ENCODE results near the gene CRB1. TPM values are rescaled to one million over a fixed set of nuclear protein-coding genes. Genes with fewer than 3 reads are reported as not detected.

Gene CRB1
- total RNA-seq, 1 donor from 2014 or later: not detected

DNA sequence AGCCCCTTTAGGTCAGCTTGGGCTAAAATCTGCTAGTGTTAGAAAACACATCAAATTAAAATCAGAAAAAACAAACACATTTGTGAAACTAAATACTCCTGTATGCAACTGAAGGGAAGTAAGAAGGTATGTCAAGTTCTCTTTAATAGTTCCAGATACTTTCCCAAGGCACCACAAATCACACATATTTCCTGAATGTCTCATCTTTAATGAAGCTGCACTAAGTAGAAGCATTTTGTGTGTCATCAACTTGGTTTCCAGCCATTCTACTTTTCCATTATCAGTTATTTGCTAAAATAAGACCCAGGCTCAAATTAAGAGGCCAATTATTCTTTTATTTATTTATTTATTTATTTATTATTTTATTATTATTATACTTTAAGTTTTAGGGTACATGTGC lies 34.7 kb downstream of the CRB1 start:
- DNase-seq (ENCODE audit: extremely low read depth, low read depth, low spot score): no peak

DNA sequence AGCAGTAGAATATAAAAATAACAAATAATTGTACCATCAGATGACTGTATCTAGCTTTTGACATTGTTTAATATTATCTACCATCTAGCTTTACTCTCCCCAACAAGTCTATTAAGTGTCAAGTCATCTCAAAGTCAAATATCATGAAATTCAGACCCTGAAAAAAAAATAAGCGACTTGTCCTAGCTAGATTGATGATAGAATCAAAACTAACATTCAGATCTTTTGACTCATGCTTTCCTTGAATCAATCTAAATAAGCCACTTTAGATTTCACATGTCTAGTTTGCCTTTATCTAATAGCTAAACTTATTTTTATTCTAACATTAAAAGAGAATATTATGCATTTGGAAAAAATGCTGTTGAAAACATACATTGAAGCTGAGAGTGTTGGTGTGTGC lies 35.4 kb downstream of the CRB1 start:
- DNase-seq (ENCODE audit: extremely low read depth, low read depth, low spot score): no peak

DNA sequence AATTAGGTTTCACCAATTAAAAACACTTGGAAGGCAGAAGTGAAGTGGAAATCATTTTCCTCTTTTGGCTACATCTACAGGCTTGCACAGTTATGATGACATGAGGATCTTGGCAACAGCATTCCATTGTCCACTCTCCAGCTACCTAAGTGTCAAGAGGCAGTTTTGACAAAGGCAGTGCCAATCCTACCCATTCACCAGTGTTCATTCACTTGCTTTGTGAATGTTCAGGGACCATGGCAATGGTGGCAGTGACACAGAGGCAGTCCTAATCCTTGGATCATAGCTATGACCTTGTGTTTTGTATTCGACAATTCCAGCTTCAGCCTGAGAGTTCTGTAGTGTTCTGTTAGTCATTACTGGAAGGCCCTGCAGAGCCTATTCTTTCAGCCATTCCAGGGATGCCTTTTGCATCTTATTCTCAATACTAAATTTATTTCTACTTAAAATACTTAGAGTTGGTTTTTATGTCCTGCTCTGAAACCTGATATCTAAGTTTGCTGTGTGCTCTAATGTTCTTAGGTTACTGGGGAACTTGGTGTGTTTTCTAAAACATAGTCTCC lies 36.7 kb downstream of the CRB1 start:
- DNase-seq (ENCODE audit: extremely low read depth, low read depth, low spot score): no peak

DNA sequence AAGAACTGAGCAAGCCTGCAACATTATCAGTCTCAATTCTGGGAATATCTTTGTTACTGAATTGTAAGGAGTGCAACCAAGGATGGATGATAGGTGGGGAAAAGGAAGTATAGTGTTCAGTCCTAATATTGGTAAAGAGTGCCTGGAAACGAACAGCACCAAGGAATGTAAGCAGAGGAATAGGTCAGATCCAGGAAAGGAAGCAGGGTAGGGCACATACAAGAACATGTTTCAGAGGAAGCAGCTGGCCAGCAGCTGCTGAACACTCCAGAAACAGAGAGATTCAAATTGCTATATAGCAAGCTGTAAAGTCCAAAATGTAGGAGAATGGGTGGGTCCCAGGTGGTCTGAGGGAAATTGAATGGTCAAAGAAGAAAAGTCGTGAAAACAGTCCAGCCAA lies 37.9 kb downstream of the CRB1 start:
- no peak for DNase-seq (ENCODE audit: extremely low read depth, low read depth, low spot score)

DNA sequence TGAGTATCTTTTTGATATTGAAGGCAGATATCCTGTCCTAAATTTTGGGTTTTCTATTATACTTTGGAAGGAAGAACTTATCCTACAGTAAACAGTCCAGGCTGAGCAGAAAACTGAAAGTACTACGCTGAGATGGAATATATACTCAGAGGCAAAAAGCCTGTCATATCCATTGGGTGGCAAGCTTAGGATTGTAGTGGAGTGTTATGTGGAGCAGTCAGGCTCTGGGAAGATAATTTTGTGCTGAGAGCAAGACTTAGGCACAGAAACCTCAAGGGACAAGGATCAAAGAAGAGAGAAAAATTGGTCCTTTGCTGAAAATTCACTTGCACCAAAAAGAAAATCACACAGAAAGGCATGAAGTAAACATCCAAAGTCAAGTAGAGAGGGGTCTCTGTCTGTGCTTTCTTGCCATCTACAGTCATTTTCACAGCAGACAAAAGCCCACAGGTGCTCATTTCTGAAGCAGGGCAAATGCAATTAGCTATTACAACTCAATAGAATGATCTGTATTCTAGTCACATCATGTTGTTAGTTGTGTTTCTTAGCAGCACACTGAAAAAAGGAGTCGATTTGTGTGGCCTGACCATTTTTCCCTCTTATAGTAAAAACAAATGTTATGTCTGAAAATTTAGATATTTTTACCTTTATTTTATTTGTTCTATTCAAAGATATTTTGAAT lies 38.5 kb downstream of the CRB1 start:
- no peak for DNase-seq (ENCODE audit: extremely low read depth, low read depth, low spot score)

DNA sequence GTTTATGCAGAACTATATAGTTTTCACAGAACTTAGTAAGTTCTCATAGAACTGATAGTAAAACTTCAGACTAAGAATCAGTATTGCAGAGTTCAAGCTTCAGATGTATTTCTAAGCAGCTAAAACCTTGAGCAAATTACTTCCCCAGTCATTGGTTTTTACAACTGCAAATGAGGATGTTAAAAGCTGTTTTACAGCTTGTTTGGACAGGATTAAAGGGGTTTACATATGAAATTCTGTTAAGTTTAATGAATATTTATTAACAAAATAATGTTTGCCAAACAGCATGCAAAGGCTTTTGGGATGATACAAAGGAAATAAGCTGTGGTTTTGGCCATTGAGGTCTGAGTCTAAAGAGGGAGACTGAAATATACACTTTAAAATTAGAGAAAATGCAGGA lies 39.1 kb downstream of the CRB1 start:
- no peak for DNase-seq (ENCODE audit: extremely low read depth, low read depth, low spot score)

DNA sequence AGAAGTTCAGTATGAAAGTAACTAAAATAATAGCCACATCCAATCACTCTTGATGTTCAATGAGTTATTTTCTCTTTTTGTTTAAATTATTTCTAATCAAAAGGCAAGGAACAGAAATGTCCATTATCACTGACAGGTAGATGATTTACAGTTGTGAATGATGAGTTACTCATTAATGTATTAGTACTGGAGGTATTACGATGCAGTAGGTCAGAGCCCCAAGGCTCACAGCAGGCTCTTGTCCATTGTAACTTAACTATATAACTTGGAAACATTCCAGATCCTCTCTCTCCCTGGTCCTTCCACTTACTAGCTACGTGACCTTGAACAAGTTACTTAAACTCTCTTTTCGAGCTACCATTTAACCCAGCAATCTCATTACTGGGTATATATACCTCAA lies 39.5 kb downstream of the CRB1 start:
- no peak for DNase-seq (ENCODE audit: extremely low read depth, low read depth, low spot score)

DNA sequence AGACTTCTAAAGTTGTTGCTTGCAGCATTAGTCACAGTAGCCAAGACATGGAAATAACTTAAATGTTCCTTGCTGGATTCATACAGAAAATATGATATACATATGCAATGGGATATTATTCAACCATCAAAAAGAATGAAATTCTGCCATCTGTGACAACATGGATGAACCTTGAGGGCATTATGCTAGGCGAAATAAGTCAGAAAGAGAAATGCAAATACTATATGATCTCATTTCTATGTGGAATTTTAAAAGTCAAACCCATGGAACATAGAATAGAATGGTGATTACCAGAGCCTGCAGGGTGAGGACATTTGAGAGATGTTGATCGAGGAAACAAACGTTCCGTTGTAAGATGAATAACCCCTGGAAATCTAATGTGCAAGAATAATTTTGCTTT lies 43.0 kb downstream of the CRB1 start:
- no peak for DNase-seq (ENCODE audit: extremely low read depth, low read depth, low spot score)

DNA sequence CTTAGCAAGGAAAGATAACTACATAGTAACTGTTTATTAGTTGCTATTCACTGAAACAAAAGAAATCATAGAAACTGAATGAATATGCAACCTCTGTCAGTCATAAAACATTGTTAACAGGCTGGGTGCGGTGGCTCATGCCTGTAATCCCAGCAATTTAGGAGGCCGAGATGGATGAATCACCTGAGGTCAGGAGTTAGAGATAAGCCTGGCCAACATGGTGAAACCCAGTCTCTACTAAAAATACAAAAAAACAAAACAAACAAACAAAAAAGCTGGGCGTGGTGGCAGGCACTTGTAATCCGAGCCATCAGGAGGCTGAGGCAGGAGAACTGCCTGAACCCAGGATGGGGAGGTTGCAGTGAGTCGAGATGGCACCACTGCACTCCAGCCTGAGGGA lies 44.1 kb downstream of the CRB1 start:
- DNase-seq (ENCODE audit: extremely low read depth, low read depth, low spot score): no peak

DNA sequence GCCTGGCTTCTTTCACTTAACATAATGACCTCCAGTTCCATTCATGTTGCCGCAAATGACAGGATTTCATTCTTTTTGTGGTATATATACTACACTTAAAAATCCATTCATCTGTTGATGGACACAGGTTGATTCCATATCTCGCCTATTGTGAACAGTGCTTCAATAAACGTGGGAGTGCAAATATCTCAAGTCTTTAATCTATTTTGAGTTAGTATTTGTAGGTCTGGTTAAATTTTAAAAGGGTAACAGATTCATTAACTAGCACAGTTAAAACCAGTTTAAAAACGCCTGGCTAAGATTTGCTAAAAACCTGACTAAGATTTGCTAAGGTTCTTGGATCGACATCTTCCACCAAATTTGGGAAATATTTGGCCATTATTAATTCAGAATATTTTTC lies 45.7 kb downstream of the CRB1 start:
- no peak for DNase-seq (ENCODE audit: extremely low read depth, low read depth, low spot score)

DNA sequence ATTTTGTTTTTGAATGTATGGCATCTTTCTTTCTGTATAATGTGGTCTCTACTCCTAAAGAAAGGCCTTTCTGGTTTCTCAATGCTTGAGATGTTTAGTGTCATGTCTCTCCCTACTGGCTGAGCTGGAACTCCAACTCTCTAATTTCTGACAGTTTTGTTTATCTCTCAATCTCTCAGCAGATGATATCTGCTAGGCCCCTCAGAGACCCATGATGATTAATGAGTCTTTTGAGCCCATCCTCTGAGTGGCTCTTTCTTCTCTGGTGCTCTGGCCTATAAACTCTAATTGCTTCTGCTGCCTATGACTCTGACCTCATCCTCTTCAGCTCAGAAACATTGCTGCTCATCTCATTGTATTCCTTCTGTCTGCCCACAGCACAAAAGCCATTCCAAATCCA lies 46.6 kb downstream of the CRB1 start:
- DNase-seq (ENCODE audit: extremely low read depth, low read depth, low spot score): no peak

DNA sequence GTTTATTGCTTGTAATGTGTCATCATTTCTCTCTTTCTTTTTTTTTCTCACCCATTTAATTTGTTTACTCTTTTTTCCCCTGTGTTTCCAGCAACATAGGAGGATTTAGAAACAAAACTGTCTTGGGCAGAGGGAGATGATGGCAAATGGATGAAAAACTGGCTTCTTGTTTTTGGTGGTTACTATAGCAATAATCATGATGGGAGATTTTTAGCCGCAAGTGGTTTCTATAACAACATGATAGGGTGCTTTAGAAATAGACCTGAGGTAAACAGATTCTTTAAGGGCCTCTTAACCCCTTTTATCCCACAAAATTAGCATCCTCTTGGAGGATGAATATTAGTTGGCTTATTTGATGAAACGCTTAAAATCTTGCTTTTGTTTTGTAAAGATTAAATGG lies 51.6 kb downstream of the CRB1 start:
- DNase-seq (ENCODE audit: extremely low read depth, low read depth, low spot score): no peak

DNA sequence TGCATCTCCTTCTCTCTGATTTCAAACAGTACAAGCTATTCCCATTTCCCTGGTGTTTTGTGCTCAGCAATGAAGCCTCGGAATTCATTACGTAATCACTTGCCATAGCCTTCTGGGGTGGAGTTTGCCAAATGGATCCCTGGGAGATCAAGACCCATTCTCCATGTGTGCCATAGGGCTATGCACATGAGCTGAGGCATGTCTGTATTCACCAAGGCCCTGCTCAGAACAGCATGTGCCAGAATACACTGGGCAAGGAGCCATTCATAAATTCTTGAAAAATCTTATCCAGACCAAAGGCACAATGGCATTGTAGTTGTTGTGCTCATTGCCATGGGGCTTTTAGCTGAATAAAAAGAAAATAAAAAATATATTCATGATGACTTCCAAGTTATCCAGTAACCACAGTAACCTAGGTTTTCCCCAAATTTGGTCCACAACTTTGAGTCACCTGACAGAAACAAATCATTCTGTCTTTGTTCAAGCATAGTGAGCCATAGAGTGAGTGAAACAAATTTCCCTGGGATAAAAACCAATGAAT lies 53.0 kb downstream of the CRB1 start:
- DNase-seq (ENCODE audit: extremely low read depth, low read depth, low spot score): no peak

DNA sequence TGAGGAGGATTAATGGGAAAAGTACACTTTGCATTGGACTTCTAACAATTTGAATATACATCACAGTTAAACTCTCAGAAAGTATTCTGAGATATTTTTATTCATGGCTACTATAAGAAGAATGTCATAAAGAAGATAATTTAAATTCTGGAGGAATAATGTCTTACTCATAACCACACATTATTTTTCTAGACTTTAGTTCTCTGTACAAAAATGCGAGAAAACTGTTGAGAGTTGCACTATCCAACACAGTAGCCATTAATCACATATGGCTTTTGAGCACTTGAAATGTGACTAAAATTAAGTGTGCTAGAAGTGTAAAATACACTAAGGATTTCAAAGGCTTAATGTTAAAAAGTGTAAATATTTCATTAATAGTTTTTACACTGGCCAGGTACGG lies 53.8 kb downstream of the CRB1 start:
- DNase-seq (ENCODE audit: extremely low read depth, low read depth, low spot score): no peak

DNA sequence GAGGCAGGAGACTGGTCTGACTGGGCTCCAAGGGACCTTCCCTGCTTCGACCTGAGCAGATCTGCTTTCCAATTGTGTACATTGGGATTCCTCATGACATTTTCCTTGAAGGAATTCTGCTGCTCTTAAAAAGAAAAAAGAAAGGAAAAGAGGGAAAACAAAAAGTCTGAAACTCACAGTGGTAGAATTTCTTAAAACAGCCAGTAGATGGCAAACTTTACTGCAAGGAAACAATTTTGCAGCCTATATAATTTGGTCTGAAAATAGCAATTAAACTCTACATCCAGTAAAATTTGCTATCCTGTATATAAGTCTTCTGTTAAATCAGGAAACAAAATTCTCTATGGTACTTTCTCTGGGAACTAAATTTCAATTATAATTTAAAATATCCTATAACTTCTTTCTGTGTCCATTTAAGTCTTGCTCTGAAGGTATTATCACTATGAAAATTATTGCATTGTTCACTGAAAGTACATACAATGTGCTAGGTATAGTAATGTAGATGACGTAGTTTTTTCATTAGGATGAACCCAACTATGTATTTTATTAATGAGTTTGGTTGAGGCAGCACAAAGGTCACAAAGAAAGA lies 59.8 kb downstream of the CRB1 start:
- no peak for DNase-seq (ENCODE audit: extremely low read depth, low read depth, low spot score)

DNA sequence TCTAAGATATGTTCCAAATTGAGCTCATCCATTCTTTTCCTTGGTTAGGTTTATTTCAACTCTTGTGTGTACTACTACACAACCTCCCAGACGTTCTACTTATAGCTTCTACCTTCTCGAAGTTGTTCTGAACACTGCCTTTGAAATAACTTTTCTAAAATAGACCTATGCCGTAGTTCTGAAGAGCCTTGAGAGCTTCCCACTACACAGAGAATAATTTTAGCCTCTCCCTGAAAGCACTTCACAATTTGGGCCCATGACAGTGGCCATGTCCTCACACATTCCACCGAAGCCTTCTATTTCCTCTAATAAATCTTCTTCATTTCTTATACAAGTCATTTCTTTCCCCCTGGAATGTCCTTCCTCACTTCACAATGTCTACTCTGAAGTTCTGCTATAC lies 62.2 kb downstream of the CRB1 start:
- no peak for DNase-seq (ENCODE audit: extremely low read depth, low read depth, low spot score)

DNA sequence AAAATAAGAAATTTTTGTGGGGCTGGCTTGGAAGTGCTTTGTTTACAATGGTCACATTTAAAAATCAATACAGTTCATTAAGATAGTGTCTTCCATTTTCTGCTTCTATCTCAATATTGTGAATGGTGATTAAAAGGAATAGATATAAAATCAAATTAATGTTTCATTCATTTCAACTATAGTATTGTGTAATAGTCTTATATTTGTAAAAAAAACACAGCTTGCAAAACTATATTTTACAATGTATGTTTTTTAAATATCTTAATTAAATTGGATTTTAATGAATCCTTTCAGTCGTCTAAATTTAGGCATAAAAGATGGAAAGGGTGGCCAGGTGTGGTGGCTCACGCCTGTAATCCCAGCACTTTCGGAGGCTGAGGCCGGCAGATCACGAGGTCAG lies 63.5 kb downstream of the CRB1 start:
- no peak for DNase-seq (ENCODE audit: extremely low read depth, low read depth, low spot score)

DNA sequence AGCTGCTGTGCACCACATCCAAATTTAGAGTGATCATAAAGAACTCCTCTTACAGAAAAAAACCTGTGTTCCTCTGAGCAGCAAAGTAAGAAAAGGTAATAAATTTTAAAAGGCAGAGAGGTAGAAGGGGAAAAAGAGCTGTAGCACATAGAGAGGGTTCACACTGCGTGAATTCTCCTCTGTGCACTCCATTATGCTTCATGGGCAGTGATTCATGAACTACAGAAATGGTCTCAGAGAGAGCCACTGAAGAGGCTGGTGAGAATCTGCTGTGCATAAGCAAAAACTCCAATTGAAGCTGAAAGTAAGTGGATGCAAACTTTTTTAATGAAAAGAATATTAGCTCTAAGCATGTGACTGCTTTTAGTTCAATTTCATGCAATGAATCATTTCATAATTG lies 65.0 kb downstream of the CRB1 start:
- no peak for DNase-seq (ENCODE audit: extremely low read depth, low read depth, low spot score)

DNA sequence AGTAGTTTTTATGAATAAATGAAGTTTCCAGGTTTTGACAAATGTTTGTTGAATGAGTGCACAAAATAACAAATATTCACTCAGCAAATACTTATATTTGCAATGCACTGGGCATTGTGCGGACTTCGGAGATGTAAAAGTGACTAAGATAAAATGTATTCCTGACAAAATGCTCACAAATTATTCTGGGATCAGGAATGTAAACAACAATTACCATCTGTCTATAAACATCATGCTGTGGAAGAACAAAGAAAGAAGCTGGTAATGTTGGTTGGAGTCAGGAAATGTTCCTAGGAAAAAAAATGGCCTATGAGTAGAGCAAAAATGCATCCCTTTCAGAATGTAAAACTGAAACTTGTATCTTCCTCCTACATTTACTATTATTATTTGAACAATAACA lies 68.5 kb downstream of the CRB1 start:
- DNase-seq (ENCODE audit: extremely low read depth, low read depth, low spot score): no peak

DNA sequence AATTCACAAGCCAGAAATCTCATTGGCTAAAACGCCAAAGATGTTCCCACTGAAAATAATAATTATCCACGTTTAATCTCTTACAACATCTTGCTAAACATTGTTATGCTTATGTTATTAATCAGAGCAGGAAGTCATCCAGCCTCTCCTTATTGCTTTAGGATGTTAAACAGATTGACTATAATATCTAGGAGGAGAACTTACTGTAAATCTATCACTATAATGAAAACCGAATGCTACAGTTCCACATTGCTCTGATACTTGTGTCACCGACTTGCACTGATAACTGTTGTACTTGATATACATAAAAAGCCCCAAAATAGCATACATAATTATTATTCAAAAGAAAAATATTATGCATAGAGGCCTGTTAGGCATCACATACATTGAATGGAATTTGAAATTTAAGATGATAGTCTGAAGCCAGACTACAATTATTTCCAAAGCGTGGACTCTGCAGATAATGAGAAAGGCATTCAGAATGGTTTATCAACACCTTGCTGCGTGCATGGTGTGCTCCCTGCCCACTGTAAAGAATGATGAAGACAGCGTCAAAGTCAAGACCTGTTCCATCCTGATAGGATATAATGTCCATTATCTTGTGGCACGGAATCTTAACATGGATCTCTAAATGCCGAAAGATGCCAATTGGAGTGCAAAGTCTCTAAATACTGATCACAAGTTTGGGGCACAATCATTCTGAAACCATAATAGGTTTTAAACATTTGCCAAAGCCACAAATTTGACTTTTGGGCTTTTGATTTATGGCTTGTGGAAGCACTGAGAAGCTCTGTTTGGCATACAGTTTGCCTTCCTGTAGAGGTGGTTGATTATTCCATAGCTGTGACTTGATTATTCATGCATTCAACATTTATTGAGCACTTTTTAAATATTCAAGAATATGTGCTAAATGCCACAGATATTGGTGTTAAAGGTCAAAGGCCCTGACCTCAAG lies 71.3 kb downstream of the CRB1 start:
- DNase-seq (ENCODE audit: extremely low read depth, low read depth, low spot score): no peak

DNA sequence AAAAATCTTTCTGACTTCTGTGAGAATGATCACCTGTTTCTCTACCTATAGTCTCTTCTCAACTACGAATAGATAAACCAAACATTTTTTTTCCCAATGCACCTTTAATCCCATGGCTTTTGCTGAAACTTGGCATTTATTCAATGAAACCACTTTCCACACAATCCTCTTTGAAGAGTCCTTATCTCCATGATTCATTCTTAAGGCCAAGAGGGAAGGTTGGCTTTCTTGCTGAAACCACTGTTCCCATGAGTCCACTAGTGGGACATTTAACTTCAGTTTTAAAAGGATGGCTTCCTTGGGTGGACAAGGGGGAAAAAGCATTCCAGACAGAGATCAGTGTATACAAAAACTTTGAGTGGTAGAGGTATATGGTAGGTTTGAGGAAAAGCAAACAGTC lies 73.6 kb downstream of the CRB1 start:
- no peak for DNase-seq (ENCODE audit: extremely low read depth, low read depth, low spot score)

All from glomerular endothelial cell (primary cell).